Embryonic facial prominence (tissue), 1 donor: ENCODE measurements around the gene ARL4D.
"Not testable (repeated sequence)": the region's sequence is repeated elsewhere in the genome, so short reads cannot be mapped to it uniquely, and the experiment has no call there.

ENCODE experiments used
- DNase-seq: peaks from one replicate; pipeline ENCODE4 v3.0.0-alpha.2; 2016; ENCODE audit errors: extremely low spot score

ARL4D gene

GRCh38 chr17:43398724-43399595, at the start of gene ARL4D:
TSS of gene ARL4D (plus strand) at chr17:43398993. CDS start at chr17:43399733, 740 bp downstream.
- no peak for DNase-seq

GRCh38 chr17:43349142-43349541, 49.7 kb upstream of the ARL4D start:
- DNase-seq: no peak

GRCh38 chr17:43350888-43351361, 47.9 kb upstream of the ARL4D start:
- no peak for DNase-seq

GRCh38 chr17:43351691-43352090, 47.1 kb upstream of the ARL4D start:
- DNase-seq: no peak

GRCh38 chr17:43352579-43353331, 46.0 kb upstream of the ARL4D start:
- no peak for DNase-seq

- DNase-seq: no peak
These were observed 45.4 kb upstream of the ARL4D start for GRCh38 chr17:43353393-43353792.

GRCh38 chr17:43354371-43354770, 44.4 kb upstream of the ARL4D start:
- no peak for DNase-seq

GRCh38 chr17:43356450-43356849, 42.3 kb upstream of the ARL4D start:
- DNase-seq: no peak

GRCh38 chr17:43356999-43357398, 41.8 kb upstream of the ARL4D start:
- DNase-seq: no peak

- DNase-seq: no peak
These were observed 39.2 kb upstream of the ARL4D start for GRCh38 chr17:43359469-43360110.

- DNase-seq: peak; percentile 86
These were observed 38.4 kb upstream of the ARL4D start for GRCh38 chr17:43360376-43360738.

- DNase-seq: peak; percentile 97
These were observed 37.9 kb upstream of the ARL4D start for GRCh38 chr17:43360739-43361505.

GRCh38 chr17:43363181-43363925, 35.4 kb upstream of the ARL4D start:
- no peak for DNase-seq

GRCh38 chr17:43363926-43364285, 34.9 kb upstream of the ARL4D start:
- DNase-seq: no peak

- no peak for DNase-seq
These were observed 33.4 kb upstream of the ARL4D start for GRCh38 chr17:43365356-43365755.

- not testable (repeated sequence) for DNase-seq
These were observed 32.9 kb upstream of the ARL4D start for GRCh38 chr17:43365921-43366320.

GRCh38 chr17:43366891-43367736, 31.7 kb upstream of the ARL4D start:
- no peak for DNase-seq

- peak; percentile 86 for DNase-seq
These were observed 31.0 kb upstream of the ARL4D start for GRCh38 chr17:43367737-43368242.

GRCh38 chr17:43368740-43369506, 29.9 kb upstream of the ARL4D start:
- DNase-seq: peak; percentile 79
